H1 (cell line): ENCODE measurements around the gene PARD3. TPM values are rescaled to one million over a fixed set of nuclear protein-coding genes. Genes with fewer than 3 reads are reported as not detected.

Source experiments
- BRCA1 ChIP-seq: IDR thresholded peaks from 2 replicates; pipeline ENCODE4 v1.6.1; 2012; ENCODE audit warnings: low read depth, low read length, improper control_type of control experiment
- CBX5 ChIP-seq: fragments of 300-800, 300-1000 bp; sonication (generic); IDR thresholded peaks from 2 replicates; pipeline ENCODE4 v1.7.1; 2016; ENCODE audit warnings: antibody characterized with exemption, low read length, low read depth
- CBX8 ChIP-seq: fragments of 300-800, 300-1000 bp; sonication (generic); IDR thresholded peaks from 2 replicates; pipeline ENCODE4 v1.7.1; 2016; ENCODE audit warnings: low read depth, low read length, borderline replicate concordance
- CREB1 ChIP-seq: IDR thresholded peaks from 2 replicates; pipeline ENCODE4 v1.6.1; 2012; ENCODE audit warnings: inconsistent platforms
- CTBP2 ChIP-seq: IDR thresholded peaks from 2 replicates; pipeline ENCODE4 v1.7.0; 2011; ENCODE audit warnings: borderline replicate concordance, mild to moderate bottlenecking, moderate library complexity, mixed read lengths, low read length; ENCODE audit not compliant: insufficient read depth, insufficient read length
- EP300 ChIP-seq, 2 experiments: IDR thresholded peaks; 1 replicate in 1 of 2; 2 replicates in 1 of 2; pipeline ENCODE4 v1.6.1; 2011 to 2012; ENCODE audit warnings: low read depth in 2 of 2, low read length in 2 of 2, mild to moderate bottlenecking in 2 of 2, borderline replicate concordance in 1 of 2, inconsistent platforms in 1 of 2, moderate library complexity in 1 of 2
- FOSL1 ChIP-seq: IDR thresholded peaks from 2 replicates; pipeline ENCODE4 v1.6.1; 2011; ENCODE audit warnings: mild to moderate bottlenecking, low read depth, low read length, moderate library complexity; ENCODE audit not compliant: insufficient read depth
- HDAC2 ChIP-seq, 2 experiments: fragments of 300-600 bp in 1 of 2; sonication (generic) in 1 of 2; IDR thresholded peaks; 2 replicates each; pipeline ENCODE4 v1.6.1; 2011 to 2012; ENCODE audit warnings: low read depth in 2 of 2, low read length in 2 of 2, mild to moderate bottlenecking in 2 of 2, moderate library complexity in 2 of 2, borderline replicate concordance in 1 of 2, inconsistent platforms in 1 of 2
- KDM1A ChIP-seq: fragments of 200-600, 300-600 bp; sonication (generic); IDR thresholded peaks from 2 replicates; pipeline ENCODE4 v1.7.1; 2016; ENCODE audit warnings: mild to moderate bottlenecking, low read length, borderline replicate concordance
- MAX ChIP-seq: IDR thresholded peaks from 2 replicates; pipeline ENCODE4 v1.6.1; 2012; ENCODE audit warnings: inconsistent platforms
- NANOG ChIP-seq: IDR thresholded peaks from 2 replicates; pipeline ENCODE4 v1.6.1; 2011; ENCODE audit warnings: low read length, low read depth, mild to moderate bottlenecking, inconsistent platforms; ENCODE audit not compliant: insufficient read depth, poor library complexity, severe bottlenecking
- NRF1 ChIP-seq: IDR thresholded peaks from 2 replicates; pipeline ENCODE4 v1.6.1; 2011; ENCODE audit warnings: mild to moderate bottlenecking, low read depth, low read length, improper control_type of control experiment
- POLR2A ChIP-seq, 2 experiments: IDR thresholded peaks; 1 replicate in 1 of 2; 2 replicates in 1 of 2; pipeline ENCODE4 v1.6.1; 2011; ENCODE audit warnings: low read depth in 2 of 2, low read length in 2 of 2, mild to moderate bottlenecking in 2 of 2; ENCODE audit errors: control extremely low read depth in 1 of 2
- POLR2AphosphoS5 ChIP-seq: IDR thresholded peaks from 2 replicates; pipeline ENCODE4 v1.6.1; 2011; ENCODE audit warnings: low read depth, low read length
- RFX5 ChIP-seq: IDR thresholded peaks from 2 replicates; pipeline ENCODE4 v1.6.1; 2011; ENCODE audit warnings: low read depth, low read length, improper control_type of control experiment, borderline replicate concordance
- SIN3A ChIP-seq, 2 experiments: IDR thresholded peaks in 1 of 2; conservative IDR thresholded peaks in 1 of 2; 2 replicates each; pipeline ENCODE4 v1.6.1; 2011 to 2012; ENCODE audit warnings: low read length in 2 of 2, improper control_type of control experiment in 1 of 2, low read depth in 1 of 2, mild to moderate bottlenecking in 1 of 2
- SIRT6 ChIP-seq: IDR thresholded peaks from one replicate; pipeline ENCODE4 v1.7.1; 2012; ENCODE audit warnings: low read length, inconsistent platforms
- SRF ChIP-seq: IDR thresholded peaks from 2 replicates; pipeline ENCODE4 v1.6.1; 2011; ENCODE audit warnings: mild to moderate bottlenecking, low read depth, low read length, moderate library complexity
- polyA plus RNA-seq, 7 experiments: library from polyadenylated mRNA; depleted of rRNA in 3 of 7; stranded (reverse) in 5 of 7; unstranded in 2 of 7; fragments of >200 nt in 5 of 7; fragments of 200-250 nt in 2 of 7; gene quantifications; 1 replicate in 5 of 7; 2 replicates in 1 of 7; 4 replicates in 1 of 7; pipeline versions ENCODE4 v1.2.1 to v1.2.3, GENCODE V29; 2011 to 2013; ENCODE audit warnings: missing spikeins in 2 of 7, mixed read lengths in 2 of 7
- total RNA-seq: library from RNA; stranded (reverse); fragmentation: NEBNext Ultra II Directional; extraction: Animal tissue kit (Norgen Biotek cat#: 25700); gene quantifications from 2 replicates; pipeline ENCODE4 v1.2.1, GENCODE V29; 2021
- TF ChIP-seq, protein P1 (sequence below): IDR thresholded peaks from 2 replicates; pipeline ENCODE4 v1.6.1; 2012; ENCODE audit warnings: low read length, inconsistent platforms

Gene PARD3
- total and polyA plus RNA-seq, 2 of the 8 experiments (the other 6 are each of a cell fraction or from before 2014, with no cell fraction given), result 19.7 to 49.1 TPM

DNA sequence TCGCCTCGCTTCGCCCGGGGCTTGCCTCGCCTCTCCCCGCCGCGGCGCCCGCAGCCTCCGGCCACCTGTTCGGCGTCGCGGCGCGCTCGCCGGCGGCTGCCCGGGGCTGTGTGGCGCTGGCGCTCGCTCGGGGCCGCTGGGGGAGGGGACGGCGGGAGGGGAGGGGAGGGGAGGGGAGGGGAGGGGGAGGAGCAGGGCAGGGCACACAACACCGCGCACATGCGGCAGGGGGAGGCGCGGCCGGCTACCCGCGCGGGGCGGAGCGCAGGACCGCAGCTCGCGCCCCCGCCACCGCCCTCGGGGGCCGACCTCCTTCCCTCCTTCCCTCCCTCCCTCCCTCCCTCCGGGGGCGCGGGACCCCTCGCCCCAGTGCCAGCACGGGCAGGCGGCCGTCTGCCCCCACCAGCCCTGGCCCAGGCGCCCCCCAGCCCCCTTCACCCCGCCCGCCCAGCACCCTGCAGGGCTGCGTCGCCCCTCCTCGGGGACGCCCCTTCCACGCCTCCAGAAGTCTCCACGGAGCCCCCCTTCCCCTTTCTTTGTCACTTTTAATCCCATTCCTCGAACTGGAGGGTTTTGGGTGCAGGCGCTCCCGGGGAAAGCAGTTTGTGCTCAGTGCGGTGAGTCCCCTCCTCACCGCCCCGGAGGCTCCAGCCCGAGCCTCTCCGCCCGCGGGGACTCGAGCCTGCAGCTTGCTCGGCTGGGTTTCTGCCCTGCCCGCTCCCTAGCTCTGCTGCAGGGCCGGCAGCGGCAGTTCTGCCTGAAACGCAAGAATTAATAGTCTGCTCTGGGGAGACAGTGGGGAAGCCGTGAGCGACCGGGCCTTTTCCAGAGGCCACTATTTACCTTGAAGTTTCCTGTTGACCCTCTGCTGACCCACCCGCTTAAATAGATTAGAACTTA lies at the start of gene PARD3 (continued):
- TF ChIP-seq RFX5 (no peak), CBX8 (no peak), SIN3A (conservative IDR thresholded peaks at IDR 0.05 in 1 of 2, IDR thresholded peaks at IDR 0.05 in 1 of 2; ENCODE audit: low read depth in 1 of 2, low read length in 2 of 2) (0 out of 4 replicates have a peak, but pooled peaks of 1 of the 2 experiments have one; percentile 7), NANOG (no peak), SIRT6 (no peak), CTBP2 (no peak), NRF1 (no peak), SRF (no peak), FOSL1 (no peak), CREB1 (no peak), CBX5 (no peak), POLR2A (IDR thresholded peaks at IDR 0.05; ENCODE audit: control extremely low read depth in 1 of 2, low read depth in 2 of 2, low read length in 2 of 2) (peak in 1 of 2 experiments; percentile 49; a peak in 1 of 3 replicates), HDAC2 (IDR thresholded peaks at IDR 0.05; ENCODE audit: borderline replicate concordance in 1 of 2, low read depth in 2 of 2, low read length in 2 of 2) (no peak), BRCA1 (no peak), POLR2AphosphoS5 (no peak), MAX (peak; percentile 68; the same call in 1 of the 2 replicates), EP300 (IDR thresholded peaks at IDR 0.05; ENCODE audit: borderline replicate concordance in 1 of 2, low read depth in 2 of 2, low read length in 2 of 2) (no peak), KDM1A (no peak)
- TF ChIP-seq, protein P1, sequence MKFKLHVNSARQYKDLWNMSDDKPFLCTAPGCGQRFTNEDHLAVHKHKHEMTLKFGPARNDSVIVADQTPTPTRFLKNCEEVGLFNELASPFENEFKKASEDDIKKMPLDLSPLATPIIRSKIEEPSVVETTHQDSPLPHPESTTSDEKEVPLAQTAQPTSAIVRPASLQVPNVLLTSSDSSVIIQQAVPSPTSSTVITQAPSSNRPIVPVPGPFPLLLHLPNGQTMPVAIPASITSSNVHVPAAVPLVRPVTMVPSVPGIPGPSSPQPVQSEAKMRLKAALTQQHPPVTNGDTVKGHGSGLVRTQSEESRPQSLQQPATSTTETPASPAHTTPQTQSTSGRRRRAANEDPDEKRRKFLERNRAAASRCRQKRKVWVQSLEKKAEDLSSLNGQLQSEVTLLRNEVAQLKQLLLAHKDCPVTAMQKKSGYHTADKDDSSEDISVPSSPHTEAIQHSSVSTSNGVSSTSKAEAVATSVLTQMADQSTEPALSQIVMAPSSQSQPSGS, result no peak
